Right renal cortex interstitium (tissue), 3 donors: ENCODE data around the gene DOCK8. TPM values are rescaled to one million over a fixed set of nuclear protein-coding genes. Genes with fewer than 3 reads are reported as not detected.

Source experiments
- DNase-seq, 3 donors: peaks; one replicate each; pipeline ENCODE4 v3.0.0-alpha.2; 2013; ENCODE audit warnings: low read depth in 3 of 3, low spot score in 2 of 3
- polyA plus RNA-seq, 3 donors: library from polyadenylated mRNA; unstranded; fragments of 120-200 nt; gene quantifications; one replicate each; pipeline ENCODE4 v1.2.1, GENCODE V29; 2013; ENCODE audit not compliant: insufficient read length in 3 of 3

DOCK8 gene
- polyA plus RNA-seq, 3 donors = 10.8 to 15.6 (median 10.9) TPM

DNA sequence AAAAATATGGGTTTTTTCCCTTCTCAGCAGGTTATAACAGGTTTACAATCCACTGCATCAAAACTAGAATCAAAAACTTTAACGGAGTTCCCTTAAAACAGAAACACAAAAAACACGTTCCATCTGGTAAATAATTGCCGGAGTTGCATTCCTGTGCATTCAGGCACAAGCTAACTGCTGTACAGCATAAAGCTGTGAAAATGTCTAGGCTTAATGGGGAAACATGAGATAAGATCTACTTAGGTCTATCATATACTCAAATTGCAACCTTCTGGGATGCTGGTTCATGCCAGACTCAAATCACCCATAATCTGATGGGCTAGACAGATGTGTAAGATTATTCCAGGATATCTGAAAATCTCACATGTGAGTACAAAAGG lies 265.3 kb downstream of the DOCK8 start:
- DNase-seq = peak in 2 of 3 donors; percentile 53 to 80

DNA sequence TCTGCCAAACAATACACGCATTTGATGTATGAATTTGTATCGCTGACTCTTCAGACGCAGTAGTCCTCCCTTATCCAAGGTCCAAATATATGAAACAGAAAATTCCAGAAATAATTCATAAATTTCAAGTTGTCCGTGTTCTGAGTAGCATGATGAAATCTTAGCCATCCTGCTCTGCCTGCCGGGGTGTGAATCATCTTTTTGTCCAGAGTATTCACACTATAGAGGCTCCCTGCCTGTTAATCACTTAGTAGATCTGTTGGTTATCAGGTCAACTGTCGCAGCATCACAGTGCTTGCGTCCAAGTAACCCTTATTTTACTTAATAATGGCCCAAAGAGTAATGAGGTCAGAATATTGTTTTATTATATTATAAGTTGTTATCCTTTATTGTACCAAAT lies 268.1 kb downstream of the DOCK8 start:
- DNase-seq = no peak

DNA sequence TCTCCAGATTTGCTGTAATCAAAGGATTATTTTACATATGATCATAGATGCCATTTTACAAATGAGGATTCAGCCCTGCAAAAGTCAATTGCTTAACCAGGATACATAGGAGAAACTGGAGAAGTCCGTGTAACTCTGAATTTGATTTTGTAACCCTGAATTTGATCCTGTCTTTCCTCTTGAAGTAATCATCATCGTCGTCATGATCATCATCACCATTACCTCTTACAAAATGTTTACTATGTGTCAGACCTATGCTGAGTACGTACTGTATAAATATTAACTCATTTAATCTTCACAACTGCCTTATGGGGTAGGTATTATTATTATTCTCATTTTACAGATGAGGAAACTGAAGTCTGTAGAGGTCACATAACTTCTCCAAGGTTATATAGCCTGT lies 271.5 kb downstream of the DOCK8 start:
- DNase-seq = no peak

DNA sequence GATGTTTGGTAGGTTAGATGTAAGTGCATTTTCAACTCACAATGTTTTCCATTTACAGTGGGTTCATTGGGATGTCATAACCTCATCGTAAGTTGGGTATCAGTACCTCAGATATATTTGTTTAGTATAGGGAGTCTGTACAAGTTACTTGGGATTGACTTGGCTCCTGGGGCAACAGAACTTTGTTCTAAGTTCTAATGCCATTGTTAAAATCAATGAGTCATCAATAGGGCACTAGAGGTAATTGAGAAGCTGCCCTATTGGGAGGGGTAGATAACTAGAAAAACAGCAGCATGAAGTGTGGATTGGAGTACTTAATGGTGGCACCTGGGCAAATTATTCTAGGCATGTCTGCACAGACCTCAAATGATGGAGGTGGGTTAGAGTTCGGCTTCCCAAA lies 272.8 kb downstream of the DOCK8 start:
- DNase-seq = no peak

DNA sequence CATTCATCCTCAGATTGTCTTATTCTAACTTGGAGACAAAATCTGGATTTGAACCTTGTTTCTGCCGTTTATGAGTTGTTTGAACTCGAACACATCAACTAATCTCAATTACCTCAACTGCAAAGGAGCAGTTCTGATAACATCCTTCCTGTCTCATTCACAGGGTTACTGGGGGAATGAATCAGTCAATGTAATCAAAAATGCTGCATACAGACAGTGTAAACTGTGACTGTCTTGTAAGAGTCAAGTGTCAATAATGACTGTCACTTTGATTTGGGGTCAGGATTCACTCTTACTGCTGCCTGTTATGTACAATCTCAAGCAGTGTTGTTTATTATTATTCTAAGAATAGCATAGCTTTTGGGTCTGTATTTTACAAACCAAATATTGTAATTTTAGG lies 273.8 kb downstream of the DOCK8 start:
- DNase-seq = no peak

DNA sequence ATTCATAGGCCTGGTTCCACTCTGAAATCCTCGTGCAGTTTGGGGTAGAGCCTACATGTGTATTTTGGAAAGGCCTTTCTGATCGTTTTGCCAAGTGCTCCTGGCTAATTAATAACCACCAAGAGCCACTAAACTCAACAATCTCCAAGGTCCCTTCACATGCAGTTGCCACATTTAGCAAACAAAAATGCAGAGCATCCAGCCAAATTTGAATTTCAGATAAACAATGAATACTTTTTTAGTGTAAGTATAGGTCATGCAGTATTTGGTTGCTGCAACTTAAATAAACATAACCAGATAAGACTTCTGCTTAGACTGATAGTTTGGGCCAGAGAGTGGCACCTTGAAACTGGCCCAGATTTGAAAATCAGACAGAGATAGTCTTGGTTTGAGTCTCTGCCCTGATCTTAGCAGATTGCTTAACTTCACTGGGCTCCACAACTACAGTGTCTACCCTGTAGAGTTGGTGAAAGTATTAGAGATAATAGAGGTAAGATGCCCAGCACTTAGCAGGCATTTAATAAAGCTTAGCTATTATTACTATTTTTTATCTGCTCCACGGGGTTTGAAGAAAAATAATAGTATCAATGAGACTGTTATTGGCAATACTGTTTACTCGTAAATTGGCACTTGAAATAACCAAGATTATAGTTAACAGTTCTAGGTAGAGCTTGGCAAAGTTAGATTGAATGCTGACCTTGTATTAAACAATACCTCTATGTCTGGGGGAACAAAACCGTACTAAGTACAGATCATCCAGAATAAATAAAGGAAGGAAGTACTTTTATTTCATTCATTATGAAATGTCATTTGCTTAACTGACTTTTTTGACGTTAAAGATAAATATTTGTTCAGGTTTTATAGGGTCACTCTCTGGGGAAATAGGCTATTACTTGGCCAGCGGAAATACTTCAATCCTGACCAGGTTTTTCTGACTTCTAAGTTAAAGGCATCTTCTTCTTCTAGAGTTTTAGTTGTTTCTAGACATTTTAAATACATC lies 274.8 kb downstream of the DOCK8 start:
- no peak for DNase-seq

DNA sequence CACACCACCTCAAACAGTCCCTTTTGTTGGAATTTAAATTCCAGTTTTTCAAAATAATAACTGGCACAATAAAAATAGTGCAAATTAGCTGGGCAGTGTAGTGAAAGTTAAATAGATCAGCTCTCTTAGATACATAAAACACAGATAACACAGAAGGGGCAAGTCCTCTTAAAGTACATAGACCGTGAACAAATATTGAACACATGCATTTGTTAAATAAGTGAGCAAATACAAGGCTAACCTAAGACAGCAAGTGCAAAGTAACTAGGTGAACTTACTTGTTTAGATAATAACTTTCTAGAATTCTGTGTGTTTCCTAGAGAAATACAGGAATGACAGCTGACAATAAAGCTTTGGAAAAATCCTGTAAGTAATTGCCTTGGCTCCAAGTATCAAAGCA lies 280.1 kb downstream of the DOCK8 start:
- no peak for DNase-seq

DNA sequence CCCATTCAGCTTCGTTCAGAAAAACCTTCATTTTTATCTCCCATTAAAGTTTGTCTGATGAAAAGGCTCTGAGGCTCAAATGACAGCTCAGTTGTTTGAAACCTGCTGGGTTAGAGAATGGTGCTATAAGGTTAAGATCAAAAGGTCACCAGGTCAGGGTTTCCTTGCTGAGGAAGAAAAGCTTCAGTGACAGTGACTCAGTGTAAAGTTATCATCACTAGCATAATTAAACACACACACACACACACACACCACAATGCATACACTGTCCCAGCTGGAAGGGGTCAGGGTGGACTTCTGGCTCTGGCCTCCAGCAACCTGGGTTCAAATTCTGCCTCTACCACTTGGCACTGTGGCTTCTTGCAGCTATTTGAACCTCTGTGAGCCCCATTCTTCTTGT lies 281.1 kb downstream of the DOCK8 start:
- no peak for DNase-seq

DNA sequence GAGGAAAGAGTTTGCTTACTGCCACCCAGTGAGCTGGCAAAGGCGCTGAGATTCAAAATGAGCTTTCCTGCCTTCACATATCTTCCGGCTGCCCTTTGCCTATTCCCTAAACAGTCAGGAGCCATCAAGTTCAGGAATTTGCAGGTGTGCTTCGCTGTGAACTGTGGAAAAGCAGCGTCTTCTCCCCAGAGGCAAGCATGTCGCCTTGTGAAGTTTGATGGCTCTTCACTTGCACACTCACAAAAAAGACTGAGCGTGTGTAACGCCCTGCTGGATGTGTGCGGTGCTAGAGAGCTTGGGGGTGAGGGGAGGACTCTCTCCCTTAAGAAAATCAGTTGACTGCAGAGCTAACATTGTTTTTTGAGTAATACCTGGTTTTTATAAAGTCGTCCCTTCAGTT lies 288.7 kb downstream of the DOCK8 start:
- no peak for DNase-seq

DNA sequence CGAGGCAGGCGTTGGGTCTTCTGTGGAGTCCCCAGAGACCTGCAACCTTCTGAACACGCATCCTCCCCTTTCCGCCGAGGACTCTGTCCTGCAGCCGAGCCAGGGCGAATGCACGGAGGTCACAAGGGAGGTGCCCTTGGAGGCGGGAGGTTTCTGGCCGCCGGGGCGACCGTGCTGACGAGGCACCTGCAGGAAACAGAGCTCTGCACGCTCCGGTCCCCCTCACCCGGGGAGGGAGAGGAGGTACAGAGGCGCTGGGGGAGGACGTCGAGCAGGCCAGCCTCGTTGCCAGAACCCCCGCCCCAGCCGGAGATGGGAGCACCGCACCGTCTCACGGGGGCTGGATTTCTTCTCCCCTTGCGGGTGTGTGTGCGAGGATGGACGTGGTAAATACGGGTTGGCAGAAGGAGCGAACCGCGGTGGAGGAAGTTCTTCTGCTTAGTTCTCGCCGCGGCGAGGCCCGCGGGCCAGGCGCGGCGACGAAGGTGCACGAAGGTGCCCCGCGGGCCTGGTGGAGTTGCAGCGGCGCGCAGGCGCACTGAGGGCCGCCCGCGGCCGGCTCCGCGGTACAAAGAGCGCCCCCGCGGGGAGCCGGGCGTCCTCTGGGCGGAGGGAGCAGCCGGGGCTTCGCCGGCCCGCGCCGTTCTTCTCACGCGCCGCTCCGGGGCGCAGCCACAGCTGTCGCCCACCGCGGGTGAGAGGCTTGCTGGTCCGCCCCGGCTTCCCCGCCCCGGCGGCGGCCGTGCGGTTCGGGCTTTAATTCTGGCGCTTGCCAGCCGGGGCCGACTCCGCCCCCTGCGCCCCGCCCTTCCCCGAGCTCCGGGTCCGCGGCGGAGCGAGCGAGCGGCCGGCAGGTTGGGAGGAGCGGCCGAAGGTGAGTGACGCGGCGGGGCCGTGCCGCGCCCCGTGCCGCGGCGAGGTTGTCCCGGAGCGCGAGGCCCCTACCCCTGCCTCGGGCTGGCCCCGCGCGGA lies 289.5 kb downstream of the DOCK8 start, which contains the start of gene KANK1:
TSS of gene KANK1 (plus strand) at position 815 of the 972 bp plus-strand sequence.
- DNase-seq = peak in 2 of 3 donors; percentile 61 to 68

DNA sequence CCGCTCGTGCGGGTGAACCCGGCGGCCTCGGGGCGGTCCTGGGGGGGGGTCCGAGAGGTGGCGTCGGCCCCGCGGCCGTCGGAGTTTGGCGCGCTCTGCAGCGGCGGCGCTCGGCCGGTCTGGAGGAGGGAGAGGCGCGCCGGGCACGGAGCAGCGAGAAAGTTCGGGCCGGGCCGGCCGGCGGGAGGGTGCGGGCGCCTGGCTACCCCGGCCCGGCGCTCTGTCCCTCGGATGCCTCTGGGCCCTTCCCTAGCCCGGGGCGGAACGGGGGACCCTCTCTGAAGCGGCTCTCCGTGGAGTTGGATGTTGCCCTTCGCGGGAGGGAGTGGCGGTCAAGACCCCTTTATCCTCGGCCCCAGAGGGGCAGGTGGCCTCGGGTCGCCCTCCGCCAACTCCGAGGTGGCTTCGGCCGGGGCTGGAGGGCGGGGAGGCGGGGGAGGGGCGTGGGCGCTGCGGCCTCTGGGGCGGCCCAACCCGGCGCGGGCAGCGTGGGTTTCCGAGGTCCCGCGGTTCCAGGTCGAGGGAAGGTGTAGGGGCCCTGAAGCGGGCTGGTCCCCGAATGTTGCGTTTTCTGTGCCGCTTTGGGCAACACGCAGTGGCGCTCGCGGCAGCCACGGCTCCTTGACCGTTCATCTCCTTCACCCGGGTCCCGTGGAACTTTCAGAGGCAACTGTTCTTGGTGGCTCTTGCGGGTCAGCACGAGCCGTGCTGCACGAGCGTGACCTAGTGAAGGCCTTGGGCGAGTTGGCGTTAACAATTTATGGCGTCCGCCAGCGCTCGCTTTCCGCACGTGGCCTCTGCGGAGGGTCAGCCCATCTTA lies 290.5 kb downstream of the DOCK8 start:
- no peak for DNase-seq

DNA sequence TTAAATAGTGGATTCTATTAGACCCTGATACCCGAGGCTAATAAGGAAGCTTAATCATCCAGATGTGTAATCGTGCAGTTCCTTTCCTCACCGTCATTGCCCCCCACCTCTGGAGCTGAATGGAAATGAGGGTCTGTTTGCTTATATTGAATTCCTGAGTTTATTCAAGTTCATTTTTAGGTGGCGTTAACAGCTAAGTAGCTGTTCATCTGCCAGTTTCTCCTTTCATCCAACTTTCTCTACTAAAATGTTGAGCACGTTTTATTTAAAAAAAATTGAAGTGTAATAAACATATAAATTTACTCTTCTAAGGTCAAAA lies 291.0 kb downstream of the DOCK8 start:
- DNase-seq = no peak

DNA sequence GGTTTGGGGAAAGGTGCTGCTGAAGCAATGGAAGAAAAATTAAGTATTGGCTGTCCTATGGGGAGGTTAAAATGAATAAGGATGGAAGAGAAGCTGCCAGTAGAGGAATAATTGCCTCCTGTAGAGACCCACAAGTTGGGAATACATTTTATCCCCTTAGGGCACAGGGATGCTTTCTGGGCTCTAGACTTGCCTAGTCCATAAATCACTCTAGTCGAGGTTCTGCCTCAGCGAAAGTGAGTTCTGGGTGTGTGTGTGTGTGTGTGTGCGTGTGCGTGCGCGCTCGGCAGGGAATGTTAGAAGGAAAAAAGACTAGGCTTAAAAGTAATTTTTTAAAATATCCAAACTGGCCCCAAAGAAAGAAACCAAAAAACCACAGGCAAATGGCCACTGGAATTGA lies 291.6 kb downstream of the DOCK8 start:
- no peak for DNase-seq

DNA sequence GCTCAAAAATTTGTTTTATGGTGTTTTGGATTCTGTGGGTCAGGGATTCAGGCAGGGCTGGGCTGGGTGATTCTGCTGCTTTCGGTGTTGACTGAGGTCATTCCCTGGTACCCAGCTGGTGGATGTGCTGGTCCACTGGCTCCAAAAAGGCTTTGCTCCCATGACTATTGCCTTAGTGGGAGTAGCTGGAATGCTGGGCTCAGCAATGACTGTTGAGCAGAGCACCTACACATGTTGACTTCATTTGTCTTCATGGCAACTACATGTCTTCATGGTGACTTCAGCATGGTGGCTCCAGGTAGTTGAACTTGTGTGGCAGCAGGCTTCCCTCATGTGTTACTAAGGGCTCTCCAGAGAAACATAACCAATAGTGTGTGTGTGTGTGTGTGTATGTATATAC lies 297.2 kb downstream of the DOCK8 start:
- no peak for DNase-seq

DNA sequence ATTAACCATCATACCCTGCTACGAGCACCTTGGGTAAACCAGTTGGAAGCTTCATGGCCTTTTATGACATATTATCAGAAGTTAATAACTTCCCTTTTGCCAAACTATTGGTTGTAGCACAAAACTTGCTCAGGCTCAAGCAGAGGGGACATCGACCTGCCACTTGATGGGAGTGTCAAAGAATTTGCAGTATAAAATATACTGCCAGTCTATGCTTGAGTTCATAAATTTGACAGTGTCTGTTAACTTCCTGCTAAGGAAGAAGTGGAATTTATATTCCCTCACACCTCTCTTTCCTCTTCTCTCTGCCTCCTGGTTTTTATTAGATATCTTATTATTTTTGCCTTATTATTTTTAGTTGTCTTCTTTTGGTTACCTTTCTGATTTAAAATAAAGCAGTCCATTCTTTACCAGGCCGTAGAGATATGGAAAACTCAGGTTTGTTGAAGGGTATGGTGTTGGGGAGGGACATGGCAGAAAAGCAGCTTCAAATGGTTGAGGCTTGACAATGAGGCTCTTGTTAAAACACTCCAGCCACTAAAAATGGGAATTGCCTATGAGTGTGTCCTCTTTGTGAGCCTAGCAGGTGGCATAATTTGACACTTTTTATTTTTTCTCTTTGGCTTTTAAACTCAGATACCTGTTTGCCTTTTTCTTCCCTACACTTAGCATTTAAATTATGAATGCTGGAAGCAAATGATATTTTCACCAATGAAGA lies 298.0 kb downstream of the DOCK8 start:
- no peak for DNase-seq

Other genes with a start within 250 kb of the DOCK8 start
- 10 to 100 TPM; 18.8 to 33.8 (median 27.4) TPM for gene WASHC1, start 185.4 kb upstream of the DOCK8 start, polyA plus RNA-seq
- gene FOXD4, start 96.4 kb upstream of the DOCK8 start, polyA plus RNA-seq = under 1 TPM; 0.25 to 0.45 (median 0.40) TPM
- gene ZNG1A, start 35.8 kb upstream of the DOCK8 start, polyA plus RNA-seq = 10 to 100 TPM; 73.3 to 87.0 (median 74.2) TPM